ENCODE measurements around the gene GJA4.

DNA sequence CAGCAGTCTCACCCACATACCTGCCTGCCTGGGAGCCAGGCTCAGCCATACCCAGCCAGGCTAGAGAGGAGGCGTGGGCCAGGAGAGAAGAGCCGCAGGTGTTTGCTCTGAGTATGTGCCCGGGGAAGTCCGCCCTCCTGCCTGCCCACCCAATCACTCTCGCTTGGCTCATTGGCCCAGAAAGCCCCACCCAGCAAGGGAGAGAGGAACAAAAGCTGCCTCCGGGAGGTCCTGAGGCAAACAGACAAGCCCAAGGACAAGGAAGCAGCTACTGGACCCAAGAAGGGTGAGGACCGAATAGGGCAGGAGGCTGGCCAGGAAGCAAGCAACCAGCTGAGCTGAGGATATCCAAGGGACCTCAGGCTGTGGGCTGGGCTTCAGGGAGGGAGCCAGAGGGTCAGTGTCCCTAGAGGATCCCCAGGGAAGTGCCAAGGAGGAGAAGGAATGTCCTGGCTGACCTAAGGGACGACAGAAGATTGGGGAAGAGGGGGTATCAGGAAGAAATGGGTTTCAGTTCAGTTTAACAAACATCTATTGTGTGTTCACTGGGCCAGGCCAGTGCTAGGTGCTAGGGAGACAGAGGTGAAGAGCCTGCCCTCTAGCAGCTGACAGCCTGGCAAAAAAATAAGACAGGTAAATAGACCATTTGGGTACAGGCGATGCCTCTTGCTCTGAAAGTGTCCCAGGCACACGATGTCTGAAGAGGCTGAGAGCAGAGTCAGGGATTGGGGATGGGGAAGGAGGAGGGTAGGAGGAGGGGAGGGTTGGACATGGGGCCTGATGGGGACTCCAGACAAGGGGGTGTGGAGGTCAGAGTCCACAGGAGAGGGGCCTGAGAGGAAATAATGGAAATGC, 33.1 kb upstream of the GJA4 start, which contains the start of gene GJB4:
- TF ChIP-seq, protein P1, sequence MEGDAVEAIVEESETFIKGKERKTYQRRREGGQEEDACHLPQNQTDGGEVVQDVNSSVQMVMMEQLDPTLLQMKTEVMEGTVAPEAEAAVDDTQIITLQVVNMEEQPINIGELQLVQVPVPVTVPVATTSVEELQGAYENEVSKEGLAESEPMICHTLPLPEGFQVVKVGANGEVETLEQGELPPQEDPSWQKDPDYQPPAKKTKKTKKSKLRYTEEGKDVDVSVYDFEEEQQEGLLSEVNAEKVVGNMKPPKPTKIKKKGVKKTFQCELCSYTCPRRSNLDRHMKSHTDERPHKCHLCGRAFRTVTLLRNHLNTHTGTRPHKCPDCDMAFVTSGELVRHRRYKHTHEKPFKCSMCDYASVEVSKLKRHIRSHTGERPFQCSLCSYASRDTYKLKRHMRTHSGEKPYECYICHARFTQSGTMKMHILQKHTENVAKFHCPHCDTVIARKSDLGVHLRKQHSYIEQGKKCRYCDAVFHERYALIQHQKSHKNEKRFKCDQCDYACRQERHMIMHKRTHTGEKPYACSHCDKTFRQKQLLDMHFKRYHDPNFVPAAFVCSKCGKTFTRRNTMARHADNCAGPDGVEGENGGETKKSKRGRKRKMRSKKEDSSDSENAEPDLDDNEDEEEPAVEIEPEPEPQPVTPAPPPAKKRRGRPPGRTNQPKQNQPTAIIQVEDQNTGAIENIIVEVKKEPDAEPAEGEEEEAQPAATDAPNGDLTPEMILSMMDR (IDR thresholded peaks at IDR 0.05; ENCODE audit: insufficient read depth, low read length), result no peak
- no peak for TF ChIP-seq REST (IDR thresholded peaks at IDR 0.05; ENCODE audit: insufficient replicate concordance, low read depth)
- TF ChIP-seq POLR2AphosphoS5 (IDR thresholded peaks at IDR 0.05; ENCODE audit: low read depth), result no peak
- no peak for TF ChIP-seq GABPA (IDR thresholded peaks at IDR 0.05; ENCODE audit: low read depth)

Data from HL-60 (cell line).